ENCODE data around the gene C19orf47.

DNA sequence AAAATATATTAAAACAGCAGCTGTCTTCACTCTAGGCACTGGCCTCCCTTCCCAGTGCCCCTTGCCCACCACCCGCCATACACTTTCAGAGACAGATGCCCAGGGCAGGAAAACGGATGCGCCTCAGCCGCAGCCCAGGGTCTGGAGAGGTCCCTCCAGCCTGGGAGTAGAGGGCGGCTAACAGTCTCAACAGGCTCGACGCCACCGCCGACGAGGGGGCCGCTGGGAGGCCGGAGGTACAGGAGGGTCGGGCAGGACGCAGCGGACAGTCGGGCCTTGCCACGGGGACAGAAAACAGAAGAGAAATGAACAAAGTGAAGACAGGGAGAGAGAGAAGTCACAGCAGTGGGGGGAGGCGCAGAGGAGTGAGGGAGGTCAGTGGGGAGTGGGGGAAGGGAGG lies 27.1 kb downstream of the C19orf47 start:
- TF ChIP-seq POLR2A (IDR thresholded peaks at IDR 0.05; ENCODE audit: low read depth, low read length) (no peak), TAF1 (IDR thresholded peaks at IDR 0.05; ENCODE audit: borderline replicate concordance, low read depth, low read length) (no peak), POLR2AphosphoS5 (IDR thresholded peaks at IDR 0.05; ENCODE audit: low read depth, low read length) (no peak)
